ENCODE results near the gene SLC7A4. TPM values are rescaled to one million over a fixed set of nuclear protein-coding genes. Genes with fewer than 3 reads are reported as not detected.
"Not testable (repeated sequence)": the region's sequence is repeated elsewhere in the genome, so short reads cannot be mapped to it uniquely, and the experiment has no call there.

SLC7A4 gene
- total RNA-seq, 1 experiment from 2014 or later: not detected

GRCh38 chr22:21020802-21021429 is 11.4 kb downstream of the SLC7A4 start:
- DNase-seq (ENCODE audit: low read depth): no peak

- no peak for DNase-seq (ENCODE audit: low read depth)
Measured at GRCh38 chr22:21018314-21018713, 14.0 kb downstream of the SLC7A4 start.

GRCh38 chr22:21016644-21017420 is 15.5 kb downstream of the SLC7A4 start:
- DNase-seq (ENCODE audit: low read depth): no peak

- DNase-seq (ENCODE audit: low read depth): no peak
Measured at GRCh38 chr22:21015466-21016006, 16.8 kb downstream of the SLC7A4 start.

GRCh38 chr22:21014726-21015465 is 17.5 kb downstream of the SLC7A4 start, which contains the start of gene P2RX6:
Gene P2RX6 (plus strand): TSS chr22:21015165. CDS start chr22:21015175, 10 bp downstream.
- DNase-seq (ENCODE audit: low read depth): peak; percentile 71

GRCh38 chr22:21014202-21014725 is 18.1 kb downstream of the SLC7A4 start:
- peak; percentile 94 for DNase-seq (ENCODE audit: low read depth)

- no peak for DNase-seq (ENCODE audit: low read depth)
Measured at GRCh38 chr22:21013657-21014201, 18.6 kb downstream of the SLC7A4 start.

- DNase-seq (ENCODE audit: low read depth): no peak
Measured at GRCh38 chr22:21012446-21013407, 19.6 kb downstream of the SLC7A4 start.

GRCh38 chr22:21010426-21011113 is 21.8 kb downstream of the SLC7A4 start:
- no peak for DNase-seq (ENCODE audit: low read depth)

- DNase-seq (ENCODE audit: low read depth): peak; percentile 46
Measured at GRCh38 chr22:21009638-21010425, 22.5 kb downstream of the SLC7A4 start.

- DNase-seq (ENCODE audit: low read depth): not testable (repeated sequence)
Measured at GRCh38 chr22:21009208-21009607, 23.2 kb downstream of the SLC7A4 start.

GRCh38 chr22:21003782-21004181 is 28.6 kb downstream of the SLC7A4 start:
- no peak for DNase-seq (ENCODE audit: low read depth)

- DNase-seq (ENCODE audit: low read depth): peak; percentile 92
Measured at GRCh38 chr22:21001601-21002325, 30.6 kb downstream of the SLC7A4 start, which contains the start of gene THAP7. Gene THAP7 (minus strand): TSS chr22:21002118. CDS start chr22:21001911, 207 bp downstream.

GRCh38 chr22:21000987-21001600 is 31.3 kb downstream of the SLC7A4 start:
- DNase-seq (ENCODE audit: low read depth): no peak

- DNase-seq (ENCODE audit: low read depth): no peak
Measured at GRCh38 chr22:21000207-21000986, 32.0 kb downstream of the SLC7A4 start.

- no peak for DNase-seq (ENCODE audit: low read depth)
Measured at GRCh38 chr22:20999350-21000206, 32.8 kb downstream of the SLC7A4 start.
